Mesodermal cell (in vitro differentiated cells): Measurements from ENCODE around the gene CERK.

Experiments used
- H3K27ac ChIP-seq: 2 replicates; pipeline ENCODE4 v1.7.0; 2013; ENCODE audit warnings: mild to moderate bottlenecking, low read depth, low read length, moderate library complexity; ENCODE audit not compliant: severe bottlenecking
- H3K36me3 ChIP-seq: 2 replicates; pipeline ENCODE4 v1.7.1; 2013; ENCODE audit warnings: mild to moderate bottlenecking, low read length, moderate library complexity; ENCODE audit not compliant: control insufficient read depth, insufficient read depth
- H3K4me1 ChIP-seq: one replicate; pipeline ENCODE4 v1.7.1; 2013; ENCODE audit warnings: mild to moderate bottlenecking, low read length; ENCODE audit not compliant: insufficient read depth, control insufficient read depth, poor library complexity, severe bottlenecking
- H3K4me3 ChIP-seq: 2 replicates; pipeline ENCODE4 v1.7.0; 2013; ENCODE audit warnings: low read length, control low read depth, mild to moderate bottlenecking; ENCODE audit not compliant: insufficient read depth, poor library complexity, severe bottlenecking; ENCODE audit errors: extremely low read depth
- H3K9me3 ChIP-seq: 2 replicates; pipeline ENCODE4 v1.7.1; 2013; ENCODE audit warnings: mild to moderate bottlenecking, low read length, moderate library complexity; ENCODE audit not compliant: control insufficient read depth
- whole genome bisulfite sequencing, 2 experiments: methylation state at CpG; one replicate each; pipeline ENCODE4 v1.1.5; 2013; ENCODE audit warnings: missing lambda C conversion rate in 2 of 2; ENCODE audit not compliant: insufficient coverage in 2 of 2; 5-methylcytosine and 5-hydroxymethylcytosine counted together

CERK gene

GRCh38 chr22:46675479-46675878, 62.6 kb downstream of the CERK start:
- Histone ChIP-seq H3K27ac (no peak overlapping the region), H3K36me3 (peaks cover 27% of the 10 kb centered on the region), H3K4me3 (no peak overlapping the region), H3K4me1 (no peaks in the 10 kb centered on the region), H3K9me3 (no peaks in the 10 kb centered on the region)
- WGBS, 2 experiments, result 95 to 98% methylated on average over 11 to 13 of the region's 13 CpGs

- H3K4me3 ChIP-seq, result no peak overlapping the region
- H3K4me1 ChIP-seq, result no peaks in the 10 kb centered on the region
- no peaks in the 10 kb centered on the region for H3K9me3 ChIP-seq
- H3K27ac ChIP-seq, result no peak overlapping the region
- WGBS, 2 experiments, result 92 to 96% methylated on average over 10 to 11 of the region's 11 CpGs
- peaks cover 31% of the 10 kb centered on the region for H3K36me3 ChIP-seq
Measured at GRCh38 chr22:46674906-46675305, 63.1 kb downstream of the CERK start.

- Histone ChIP-seq H3K36me3 (peaks cover 31% of the 10 kb centered on the region), H3K27ac (no peak overlapping the region), H3K4me1 (no peaks in the 10 kb centered on the region), H3K9me3 (no peaks in the 10 kb centered on the region), H3K4me3 (no peak overlapping the region)
- WGBS, 2 experiments, result 93 to 97% methylated on average over 17 to 19 of the region's 19 CpGs
Measured at GRCh38 chr22:46674367-46674781, 63.7 kb downstream of the CERK start.

- Histone ChIP-seq H3K4me3 (no peak overlapping the region), H3K27ac (no peak overlapping the region), H3K4me1 (no peaks in the 10 kb centered on the region), H3K9me3 (no peaks in the 10 kb centered on the region), H3K36me3 (peaks cover 35% of the 10 kb centered on the region)
- WGBS, 2 experiments, result 90 to 92% methylated on average over 32 of the region's 32 CpGs
Measured at GRCh38 chr22:46673662-46674236, 64.3 kb downstream of the CERK start.

- no peak overlapping the region for H3K27ac ChIP-seq
- 94 to 96% methylated on average over 8 of the region's 10 CpGs for WGBS, 2 experiments
- H3K9me3 ChIP-seq, result no peaks in the 10 kb centered on the region
Measured at GRCh38 chr22:46673205-46673604, 64.8 kb downstream of the CERK start.

GRCh38 chr22:46672731-46673130, 65.3 kb downstream of the CERK start:
- Histone ChIP-seq H3K4me1 (no peaks in the 10 kb centered on the region), H3K4me3 (no peak overlapping the region), H3K36me3 (peaks cover 45% of the 10 kb centered on the region), H3K9me3 (no peaks in the 10 kb centered on the region), H3K27ac (no peak overlapping the region)
- WGBS, 2 experiments, result 95 to 97% methylated on average over 15 to 17 of the region's 18 CpGs

More at GRCh38 chr22:46673205-46673604, 64.8 kb downstream of the CERK start:
- H3K4me1 ChIP-seq, result no peaks in the 10 kb centered on the region
- no peak overlapping the region for H3K4me3 ChIP-seq
- H3K36me3 ChIP-seq, result peaks cover 40% of the 10 kb centered on the region

- Histone ChIP-seq H3K27ac (no peak overlapping the region), H3K4me1 (no peaks in the 10 kb centered on the region), H3K4me3 (no peak overlapping the region), H3K36me3 (peaks cover 47% of the 10 kb centered on the region), H3K9me3 (no peaks in the 10 kb centered on the region)
- 92 to 96% methylated on average over 7 to 17 of the region's 17 CpGs for WGBS, 2 experiments
Measured at GRCh38 chr22:46671824-46672432, 66.1 kb downstream of the CERK start.

GRCh38 chr22:46669201-46669600, 68.9 kb downstream of the CERK start:
- WGBS, 2 experiments, result 89 to 93% methylated on average over 5 to 7 of the region's 9 CpGs
- Histone ChIP-seq H3K4me1 (no peaks in the 10 kb centered on the region), H3K27ac (no peak overlapping the region), H3K9me3 (no peaks in the 10 kb centered on the region), H3K36me3 (peaks cover 53% of the 10 kb centered on the region), H3K4me3 (no peak overlapping the region)

GRCh38 chr22:46668116-46668515, 69.9 kb downstream of the CERK start:
- Histone ChIP-seq H3K4me3 (no peak overlapping the region), H3K36me3 (peaks cover 48% of the 10 kb centered on the region), H3K4me1 (peaks cover under 1% of the 10 kb centered on the region), H3K9me3 (no peaks in the 10 kb centered on the region), H3K27ac (no peak overlapping the region)
- WGBS, 2 experiments, result 92% methylated on average over 6 to 15 of the region's 24 CpGs

- 91 to 92% methylated on average over 10 of the region's 10 CpGs for WGBS, 2 experiments
- Histone ChIP-seq H3K4me1 (peaks cover 8% of the 10 kb centered on the region), H3K4me3 (no peak overlapping the region), H3K36me3 (peaks cover 51% of the 10 kb centered on the region), H3K9me3 (no peaks in the 10 kb centered on the region), H3K27ac (no peak overlapping the region)
Measured at GRCh38 chr22:46667245-46667623, 70.8 kb downstream of the CERK start.

GRCh38 chr22:46666577-46667244, 71.3 kb downstream of the CERK start:
- Histone ChIP-seq H3K9me3 (no peaks in the 10 kb centered on the region), H3K36me3 (peaks cover 52% of the 10 kb centered on the region), H3K4me1 (peaks cover 8% of the 10 kb centered on the region), H3K27ac (no peak overlapping the region), H3K4me3 (no peak overlapping the region)
- 94 to 95% methylated on average over 15 of the region's 17 CpGs for WGBS, 2 experiments
